Measurements from ENCODE around the gene ITGAL. TPM values are rescaled to one million over a fixed set of nuclear protein-coding genes. Genes with fewer than 3 reads are reported as not detected.
A peak's percentile ranks its signal among the peaks of the same experiment; 100 is the strongest.

The ITGAL gene
- total and polyA plus RNA-seq, 2 of the 13 experiments (the other 11 are each of a cell fraction or from before 2014, with no cell fraction given) = 0.86 to 1.2 TPM

GRCh38 chr16:30541502-30542329, 69.2 kb downstream of the ITGAL start (continued):
- TF ChIP-seq IRF2 (CRISPR knock-in tag; IDR thresholded peaks at IDR 0.05) (peak; percentile 3; the same call in 1 of the 2 replicates), PRMT3 (CRISPR knock-in tag; IDR thresholded peaks at IDR 0.05; ENCODE audit: borderline replicate concordance, low read depth) (0 out of 2 replicates have a peak, but pooled peaks have one; percentile 17), RXRB (CRISPR knock-in tag; IDR thresholded peaks at IDR 0.05; ENCODE audit: borderline replicate concordance) (peak; percentile 31; the same call in 1 of the 2 replicates), ATF1 (CRISPR knock-in tag; IDR thresholded peaks at IDR 0.05) (no peak; the same call in 1 of the 2 replicates), PITX1 (CRISPR knock-in tag; IDR thresholded peaks at IDR 0.05) (peak; percentile 66), ATF7-NPFF (CRISPR knock-in tag; IDR thresholded peaks at IDR 0.05; ENCODE audit: low read depth) (0 out of 2 replicates have a peak, but pooled peaks have one; percentile 46), ZBTB7B (CRISPR knock-in tag; IDR thresholded peaks at IDR 0.05) (peak; percentile 34; the same call in 1 of the 2 replicates), ZNF256 (CRISPR knock-in tag; conservative IDR thresholded peaks at IDR 0.05) (no peak), ZSCAN31 (CRISPR knock-in tag; IDR thresholded peaks at IDR 0.05; ENCODE audit: low read depth) (0 out of 2 replicates have a peak, but pooled peaks have one; percentile 1), GMEB1 (CRISPR knock-in tag; IDR thresholded peaks at IDR 0.05; ENCODE audit: borderline replicate concordance) (0 out of 2 replicates have a peak, but pooled peaks have one; percentile 13), ZNF792 (CRISPR knock-in tag; IDR thresholded peaks at IDR 0.05) (no peak), ARID4A (CRISPR knock-in tag; IDR thresholded peaks at IDR 0.05; ENCODE audit: borderline replicate concordance) (0 out of 2 replicates have a peak, but pooled peaks have one; percentile 1), MED1 (CRISPR knock-in tag; IDR thresholded peaks at IDR 0.05) (peak; percentile 23; the same call in 1 of the 2 replicates), ZNF713 (CRISPR knock-in tag; IDR thresholded peaks at IDR 0.05) (0 out of 2 replicates have a peak, but pooled peaks have one; percentile 60), ZNF44 (CRISPR knock-in tag; IDR thresholded peaks at IDR 0.05) (0 out of 2 replicates have a peak, but pooled peaks have one; percentile 53), FOXA3 (CRISPR knock-in tag; IDR thresholded peaks at IDR 0.05) (0 out of 2 replicates have a peak, but pooled peaks have one; percentile 25)
